SK-N-DZ (cell line): ENCODE data around the gene OR10A6.

Source experiments
- small RNA-seq, 2 experiments: library from RNA; depleted of rRNA; stranded (forward); fragments of <200 nt; gene quantifications; one replicate each; pipeline ENCODE3, GENCODE V24; 2014

The OR10A6 gene

Small RNAs within 50 kb of the gene (small RNA-seq; reads per million reads assigned to genes)
- gene COX6CP5 (0 reads per million in 2 experiments), gene RNU6-943P (0 reads per million in 2 experiments)
